Measurements from ENCODE around the gene MYO1E. TPM values are rescaled to one million over a fixed set of nuclear protein-coding genes. Genes with fewer than 3 reads are reported as not detected.
"Not testable (repeated sequence)": the region's sequence is repeated elsewhere in the genome, so short reads cannot be mapped to it uniquely, and the experiment has no call there.

Gene MYO1E
- total RNA-seq, 2 experiments from 2014 or later: 90.4 to 101 TPM

DNA sequence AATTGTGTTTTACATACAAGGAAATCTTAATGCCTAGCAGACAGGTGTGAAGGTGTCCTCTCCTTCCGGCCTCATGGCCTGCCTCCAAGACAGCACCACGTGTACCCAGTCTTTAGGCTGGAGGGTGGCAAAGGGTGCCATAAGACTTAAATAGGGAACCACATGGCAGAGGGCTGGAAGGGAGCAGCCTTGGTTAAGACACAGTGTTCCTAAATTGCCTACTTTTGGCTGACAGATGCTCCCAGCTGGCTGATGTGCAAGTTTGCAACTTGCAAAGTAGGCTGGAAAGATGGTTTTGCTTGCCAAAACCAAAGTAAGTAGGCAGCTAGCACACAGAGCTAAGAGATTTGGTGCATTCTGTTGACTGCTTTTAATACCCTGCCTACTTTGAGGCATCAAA, 222.5 kb downstream of the MYO1E start:
- POLR2A ChIA-PET: interaction anchor here (0.6 kb wide), 1 partner anchor 182 kb away, joined by 3 read pairs; no protein-coding TSS in a partner anchor
- H3K4me3 Mint-ChIP-seq: no peak overlapping the region
- H3K27ac Mint-ChIP-seq: no peak overlapping the region
- CTCF ChIA-PET: no interaction called here
- no peak for DNase-seq
- H3K36me3 Mint-ChIP-seq (ENCODE audit: low read depth): peaks cover 36% of the 10 kb centered on the region
- no peaks in the 10 kb centered on the region for H3K27me3 Mint-ChIP-seq (ENCODE audit: low read depth)
- no peaks in the 10 kb centered on the region for H3K9me3 Mint-ChIP-seq (ENCODE audit: insufficient read depth)
- H3K4me1 Mint-ChIP-seq (ENCODE audit: low read depth): no peaks in the 10 kb centered on the region
- no peak for ATAC-seq

DNA sequence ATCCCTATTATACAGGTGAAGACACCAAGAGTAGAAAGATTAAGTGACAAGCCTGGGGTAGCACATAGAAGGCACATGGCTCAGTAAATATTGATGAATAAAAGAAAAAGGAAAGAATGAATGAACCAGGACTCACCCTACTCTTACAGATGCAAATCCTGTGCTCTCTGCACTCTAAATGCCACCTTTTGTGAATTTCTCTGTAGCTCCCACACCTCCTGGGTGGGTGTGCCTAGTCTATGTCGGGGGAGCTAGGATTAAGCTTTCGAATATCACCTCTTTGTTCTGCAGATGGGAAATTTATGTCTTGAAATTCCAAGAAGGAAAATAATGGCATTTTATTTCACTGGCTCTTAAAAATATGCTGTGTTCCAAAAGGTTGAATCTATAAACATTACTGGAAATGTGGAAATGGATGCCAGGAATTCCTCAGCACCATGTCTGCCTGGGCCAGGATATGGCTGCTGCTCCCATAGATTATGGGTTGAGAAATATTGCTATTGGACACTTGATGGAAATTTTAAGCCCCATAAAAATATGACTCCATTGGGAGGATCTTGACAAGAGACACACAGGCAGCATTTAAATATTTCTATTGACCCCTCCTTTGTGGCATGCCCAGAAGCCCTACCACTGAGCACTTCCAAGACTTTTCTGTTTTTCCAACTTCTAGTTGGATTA, 224.4 kb downstream of the MYO1E start:
- ChIA-PET CTCF (no interaction called here), POLR2A (no interaction called here)
- peaks cover 31% of the 10 kb centered on the region for H3K36me3 Mint-ChIP-seq (ENCODE audit: low read depth)
- no peaks in the 10 kb centered on the region for H3K4me1 Mint-ChIP-seq (ENCODE audit: low read depth)
- no peaks in the 10 kb centered on the region for H3K9me3 Mint-ChIP-seq (ENCODE audit: insufficient read depth)
- no peak for DNase-seq
- no peak overlapping the region for H3K27ac Mint-ChIP-seq
- ATAC-seq: no peak
- H3K27me3 Mint-ChIP-seq (ENCODE audit: low read depth): no peaks in the 10 kb centered on the region
- H3K4me3 Mint-ChIP-seq: no peak overlapping the region

DNA sequence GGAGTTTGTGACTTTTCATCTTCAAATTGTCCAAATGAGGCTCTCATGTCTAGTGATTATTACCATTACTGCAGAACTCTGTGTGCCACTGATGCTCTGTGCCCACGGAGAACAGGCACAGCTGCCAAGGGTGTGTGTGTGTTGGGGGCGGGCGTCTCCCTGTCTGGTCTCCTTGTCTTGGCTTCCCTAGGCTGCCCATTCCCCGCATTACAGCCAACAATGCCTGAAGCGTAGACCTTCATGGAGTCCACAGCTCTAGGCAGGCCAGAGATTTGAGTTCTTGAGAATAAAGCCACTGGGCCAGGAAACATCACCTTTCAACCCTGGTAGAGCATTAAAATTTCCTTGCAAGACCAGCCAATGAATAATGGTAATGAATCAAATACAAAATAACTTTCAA, 225.0 kb downstream of the MYO1E start:
- no peaks in the 10 kb centered on the region for H3K9me3 Mint-ChIP-seq (ENCODE audit: insufficient read depth)

DNA sequence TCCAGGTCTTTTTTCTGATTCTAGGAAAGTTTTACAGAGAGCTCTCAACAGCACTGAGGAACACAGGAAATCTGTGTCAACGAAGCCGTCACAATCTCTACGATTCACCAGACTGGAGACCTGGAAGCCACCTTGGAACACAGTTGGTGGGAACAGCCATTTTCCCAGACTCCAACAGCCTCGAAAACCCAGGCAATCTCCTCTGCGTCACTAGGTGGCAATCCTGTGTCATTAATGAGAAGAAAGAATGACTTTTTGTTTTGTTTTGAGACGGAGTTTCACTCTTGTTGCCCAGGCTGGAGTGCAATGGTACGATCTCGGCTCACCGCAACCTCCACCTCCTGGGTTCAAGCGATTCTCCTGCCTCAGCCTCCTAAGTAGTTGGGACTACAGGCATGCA, 228.1 kb downstream of the MYO1E start:
- H3K27me3 Mint-ChIP-seq (ENCODE audit: low read depth); H3K4me3 Mint-ChIP-seq; CTCF ChIA-PET; H3K27ac Mint-ChIP-seq; H3K4me1 Mint-ChIP-seq (ENCODE audit: low read depth); DNase-seq; H3K9me3 Mint-ChIP-seq (ENCODE audit: insufficient read depth); ATAC-seq: not testable (repeated sequence)
- POLR2A ChIA-PET: interaction anchor here (0.9 kb wide), 1 partner anchor 17 kb away, joined by 3 read pairs; no protein-coding TSS in a partner anchor
- H3K36me3 Mint-ChIP-seq (ENCODE audit: low read depth): peaks cover 27% of the 10 kb centered on the region

More for the DNA sequence above, 225.0 kb downstream of the MYO1E start:
- ChIA-PET CTCF (no interaction called here), POLR2A (no interaction called here)
- ATAC-seq (no peak), DNase-seq (no peak)
- Mint-ChIP-seq H3K27ac (no peak overlapping the region), H3K36me3 (ENCODE audit: low read depth) (peaks cover 25% of the 10 kb centered on the region), H3K27me3 (ENCODE audit: low read depth) (no peaks in the 10 kb centered on the region), H3K4me1 (ENCODE audit: low read depth) (no peaks in the 10 kb centered on the region), H3K4me3 (no peak overlapping the region)

DNA sequence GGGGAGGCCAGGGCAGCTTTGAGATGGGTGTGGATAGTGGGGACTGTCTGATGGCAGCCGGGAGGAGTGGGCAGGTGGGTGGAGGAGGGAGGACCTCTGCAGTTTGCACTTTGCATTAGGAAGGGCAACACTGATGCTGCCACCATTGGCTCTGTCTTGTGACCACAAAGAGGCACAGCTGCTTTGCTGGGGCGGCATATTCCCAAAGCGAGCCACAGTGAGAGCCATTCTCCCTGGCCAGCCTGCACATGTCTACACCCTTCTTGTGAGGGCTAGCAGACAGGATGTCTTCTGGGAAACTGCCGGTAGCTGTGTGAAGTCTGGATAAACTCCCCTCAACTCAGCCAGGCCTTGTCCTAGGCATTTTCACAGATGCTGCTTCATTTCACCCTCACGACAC, 229.4 kb downstream of the MYO1E start:
- H3K4me1 Mint-ChIP-seq (ENCODE audit: low read depth): peaks cover 6% of the 10 kb centered on the region
- no peak overlapping the region for H3K4me3 Mint-ChIP-seq
- CTCF ChIA-PET: no interaction called here
- H3K27me3 Mint-ChIP-seq (ENCODE audit: low read depth): no peaks in the 10 kb centered on the region
- POLR2A ChIA-PET: no interaction called here
- no peaks in the 10 kb centered on the region for H3K9me3 Mint-ChIP-seq (ENCODE audit: insufficient read depth)
- no peak overlapping the region for H3K27ac Mint-ChIP-seq
- ATAC-seq (no peak), DNase-seq (no peak)
- H3K36me3 Mint-ChIP-seq (ENCODE audit: low read depth): peaks cover 30% of the 10 kb centered on the region

DNA sequence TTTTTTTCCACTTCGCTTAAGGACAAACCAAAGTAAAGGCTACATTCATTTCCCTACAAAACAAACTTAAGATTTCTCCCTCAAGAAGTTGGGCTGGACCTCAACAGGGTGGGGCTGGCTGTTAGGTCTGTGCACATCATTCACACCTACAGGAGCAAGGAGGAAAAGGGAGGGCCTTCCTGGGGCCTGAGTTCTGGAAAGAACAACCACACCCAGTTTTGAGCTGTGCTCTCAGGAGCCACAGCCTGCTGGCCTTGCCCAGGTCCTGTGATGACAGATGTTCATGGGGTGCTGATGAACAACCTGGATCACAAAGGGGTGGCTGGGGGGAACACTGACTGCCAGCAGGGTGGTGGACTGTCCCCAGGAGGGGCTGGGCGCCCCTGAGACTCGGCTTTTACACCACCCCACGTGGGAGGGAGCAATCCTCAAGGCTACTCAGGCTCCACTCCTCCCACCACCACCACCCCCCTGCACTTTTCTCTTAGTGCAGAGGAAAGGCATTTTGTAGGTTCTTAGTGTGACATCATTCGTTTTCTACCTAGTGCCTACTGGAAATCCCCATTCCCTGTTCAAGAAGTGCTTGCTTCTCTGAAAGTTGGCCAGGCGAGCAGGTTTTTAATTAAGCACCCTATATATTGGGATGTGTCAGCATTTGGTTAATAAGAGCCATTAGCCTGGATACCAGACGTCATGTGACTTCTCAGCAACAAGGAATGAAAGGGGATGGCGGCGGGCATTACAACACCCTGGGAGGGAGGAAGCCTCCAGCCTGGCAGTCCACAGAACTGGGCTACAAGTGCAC, 232.0 kb downstream of the MYO1E start:
- Mint-ChIP-seq H3K27me3 (ENCODE audit: low read depth) (no peaks in the 10 kb centered on the region), H3K4me1 (ENCODE audit: low read depth) (peaks cover 18% of the 10 kb centered on the region), H3K9me3 (ENCODE audit: insufficient read depth) (no peaks in the 10 kb centered on the region), H3K36me3 (ENCODE audit: low read depth) (peaks cover 44% of the 10 kb centered on the region), H3K27ac (no peak overlapping the region), H3K4me3 (no peak overlapping the region)
- ChIA-PET POLR2A (no interaction called here), CTCF (interaction anchor here (1.6 kb wide), 1 partner anchor 184 kb away, joined by 4 read pairs; no protein-coding TSS in a partner anchor)
- ATAC-seq (no peak), DNase-seq (no peak)

DNA sequence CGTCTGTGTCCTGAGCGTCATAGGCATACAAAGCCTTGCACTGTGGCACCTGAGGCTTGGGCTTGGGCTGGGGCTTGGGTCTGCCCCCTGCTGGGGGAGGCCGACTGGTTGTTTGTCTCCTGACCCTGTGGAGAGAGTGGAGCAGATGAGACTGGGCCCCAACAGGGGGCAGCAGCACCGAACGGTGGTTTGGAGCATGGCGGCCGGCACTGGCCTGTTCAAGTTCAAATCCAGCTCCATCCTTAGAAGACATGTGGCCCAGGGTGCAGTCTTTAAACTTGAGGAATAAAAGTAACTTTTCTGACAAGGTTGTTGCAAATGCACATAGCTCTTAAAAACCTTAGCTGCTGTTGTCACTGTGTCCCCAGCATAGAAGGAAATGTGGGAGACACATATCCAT, 234.4 kb downstream of the MYO1E start:
- Mint-ChIP-seq H3K27me3 (ENCODE audit: low read depth) (no peaks in the 10 kb centered on the region), H3K36me3 (ENCODE audit: low read depth) (peaks cover 62% of the 10 kb centered on the region), H3K9me3 (ENCODE audit: insufficient read depth) (no peaks in the 10 kb centered on the region), H3K4me1 (ENCODE audit: low read depth) (peaks cover 18% of the 10 kb centered on the region), H3K4me3 (no peak overlapping the region), H3K27ac (peak overlapping the region; percentile 62)
- ChIA-PET CTCF (interaction anchor here (0.9 to 2.0 kb wide), 14 partner anchors 28 to 390 kb away, joined by 3 to 8 read pairs (median 4); no protein-coding TSS in a partner anchor), POLR2A (no interaction called here)
- DNase-seq (peak; percentile 69), ATAC-seq (peak; percentile 86)

DNA sequence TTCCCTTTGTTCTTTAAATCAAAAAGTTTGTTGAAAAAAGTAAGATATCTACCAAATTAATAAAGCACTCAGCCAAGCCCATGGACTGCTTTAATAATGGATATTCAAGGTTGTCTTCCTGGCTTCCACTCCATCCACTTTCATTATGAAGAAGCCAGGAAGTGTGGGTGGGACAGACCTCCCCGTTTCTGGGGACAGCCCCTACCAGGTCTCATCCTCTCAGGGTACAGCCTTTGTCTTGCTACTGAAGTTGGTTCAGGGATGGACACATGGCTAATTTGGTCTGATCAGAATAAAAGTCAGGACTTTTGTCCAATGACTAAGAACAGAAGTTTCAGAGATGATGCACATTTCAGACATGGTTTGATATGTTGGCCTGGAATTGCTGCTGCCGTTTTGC, 235.1 kb downstream of the MYO1E start:
- Mint-ChIP-seq H3K36me3 (ENCODE audit: low read depth) (peaks cover 68% of the 10 kb centered on the region), H3K9me3 (ENCODE audit: insufficient read depth) (no peaks in the 10 kb centered on the region), H3K4me1 (ENCODE audit: low read depth) (peaks cover 18% of the 10 kb centered on the region), H3K27me3 (ENCODE audit: low read depth) (no peaks in the 10 kb centered on the region), H3K4me3 (no peak overlapping the region), H3K27ac (peak overlapping the region; percentile 62)
- CTCF ChIA-PET: interaction anchor here (0.6 to 2.0 kb wide), 10 partner anchors 24 to 391 kb away, joined by 3 to 8 read pairs (median 4); no protein-coding TSS in a partner anchor
- POLR2A ChIA-PET: no interaction called here
- DNase-seq (no peak), ATAC-seq (no peak)

DNA sequence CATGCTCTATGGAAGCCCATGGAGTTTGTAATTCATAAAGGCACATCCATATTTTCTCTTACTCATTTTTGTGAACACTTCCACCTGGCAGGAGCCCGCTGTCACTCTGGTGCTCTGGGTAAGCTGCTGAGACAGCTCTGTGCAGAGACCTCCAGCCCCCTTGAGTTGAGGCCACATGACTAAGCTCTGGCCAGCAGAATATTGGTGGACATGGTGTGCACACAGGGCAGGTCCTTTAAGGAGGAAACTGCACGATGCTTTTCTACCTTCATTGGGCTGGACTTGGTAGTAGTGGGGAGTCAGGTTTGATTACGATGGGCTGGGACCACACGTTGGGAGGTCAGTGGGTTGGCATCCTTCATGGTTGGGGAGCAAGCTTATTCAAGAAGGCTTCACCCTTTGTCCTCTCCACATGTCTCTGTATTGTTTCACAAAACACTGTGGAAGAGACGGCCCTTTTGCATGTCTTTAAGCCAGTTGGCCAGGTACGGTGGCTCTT, 238.7 kb downstream of the MYO1E start:
- peaks cover 86% of the 10 kb centered on the region for H3K36me3 Mint-ChIP-seq (ENCODE audit: low read depth)
- H3K9me3 Mint-ChIP-seq (ENCODE audit: insufficient read depth): peaks cover 13% of the 10 kb centered on the region
- no peak overlapping the region for H3K4me3 Mint-ChIP-seq
- ATAC-seq: no peak
- ChIA-PET POLR2A (no interaction called here), CTCF (no interaction called here)
- DNase-seq: no peak
- no peak overlapping the region for H3K27ac Mint-ChIP-seq
- peaks cover 12% of the 10 kb centered on the region for H3K4me1 Mint-ChIP-seq (ENCODE audit: low read depth)
- no peaks in the 10 kb centered on the region for H3K27me3 Mint-ChIP-seq (ENCODE audit: low read depth)

DNA sequence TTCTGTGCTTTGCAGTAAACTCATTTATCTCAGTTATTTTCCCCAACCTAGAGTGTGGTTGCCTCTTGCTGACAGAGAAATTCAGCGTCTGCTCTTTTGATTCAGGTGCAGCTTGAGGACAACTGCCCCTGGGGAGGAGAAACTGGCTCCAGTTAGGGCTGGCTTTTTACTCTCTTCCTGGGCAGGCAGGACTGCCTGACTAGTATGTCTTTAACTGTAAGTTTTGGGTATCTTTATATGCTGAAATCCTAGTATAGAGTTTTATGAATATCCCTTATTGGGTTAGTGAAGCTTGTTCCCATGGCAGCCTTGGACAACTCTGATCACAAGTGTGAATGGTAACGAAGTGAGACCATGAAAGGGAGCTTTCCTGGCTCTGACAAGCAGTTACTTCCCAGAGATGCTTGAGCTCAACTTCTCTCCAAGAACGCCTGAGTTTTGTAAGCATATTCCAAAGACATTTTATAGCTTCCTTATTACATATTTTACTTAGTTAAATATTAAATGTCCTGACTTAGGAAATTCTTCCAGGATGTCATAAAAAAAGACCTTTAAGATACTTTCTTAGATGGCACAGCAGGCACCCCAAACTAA, 240.6 kb downstream of the MYO1E start:
- H3K36me3 Mint-ChIP-seq (ENCODE audit: low read depth): peaks cover 87% of the 10 kb centered on the region
- peaks cover 5% of the 10 kb centered on the region for H3K4me1 Mint-ChIP-seq (ENCODE audit: low read depth)
- DNase-seq: no peak
- CTCF ChIA-PET: interaction anchor here (1.3 kb wide), 1 partner anchor 397 kb away, joined by 5 read pairs; no protein-coding TSS in a partner anchor
- H3K27me3 Mint-ChIP-seq (ENCODE audit: low read depth): no peaks in the 10 kb centered on the region
- no peak overlapping the region for H3K27ac Mint-ChIP-seq
- POLR2A ChIA-PET: interaction anchor here (0.6 kb wide), 2 partner anchors 30 to 240 kb away, joined by 4 read pairs; no protein-coding TSS in a partner anchor
- no peak overlapping the region for H3K4me3 Mint-ChIP-seq
- H3K9me3 Mint-ChIP-seq (ENCODE audit: insufficient read depth): peaks cover 19% of the 10 kb centered on the region
- no peak for ATAC-seq

DNA sequence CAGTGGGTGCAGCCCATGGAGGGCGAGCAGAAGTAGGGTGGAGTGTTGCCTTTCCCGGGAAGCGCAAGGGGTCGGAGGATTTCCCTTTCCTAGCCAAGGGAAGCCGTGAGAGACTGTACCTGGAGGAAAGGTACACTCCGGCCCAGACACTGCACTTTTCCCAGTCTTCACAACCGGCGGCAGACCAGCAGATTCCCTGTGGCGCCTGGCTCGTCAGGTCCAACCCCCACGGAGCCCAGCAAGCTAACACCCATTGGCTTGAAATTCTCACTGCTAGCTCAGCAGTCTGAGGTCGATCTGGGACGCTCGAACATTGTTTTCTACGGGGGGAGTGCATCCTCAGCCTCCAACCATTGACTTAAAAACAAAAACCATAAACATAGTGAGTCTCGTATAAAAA, 241.2 kb downstream of the MYO1E start:
- CTCF ChIA-PET: no interaction called here
- Mint-ChIP-seq H3K27ac (no peak overlapping the region), H3K27me3 (ENCODE audit: low read depth) (no peaks in the 10 kb centered on the region), H3K36me3 (ENCODE audit: low read depth) (peaks cover 92% of the 10 kb centered on the region), H3K9me3 (ENCODE audit: insufficient read depth) (peaks cover 19% of the 10 kb centered on the region), H3K4me1 (ENCODE audit: low read depth) (peaks cover 4% of the 10 kb centered on the region), H3K4me3 (no peak overlapping the region)
- POLR2A ChIA-PET: no interaction called here
- DNase-seq (no peak), ATAC-seq (no peak)

DNA sequence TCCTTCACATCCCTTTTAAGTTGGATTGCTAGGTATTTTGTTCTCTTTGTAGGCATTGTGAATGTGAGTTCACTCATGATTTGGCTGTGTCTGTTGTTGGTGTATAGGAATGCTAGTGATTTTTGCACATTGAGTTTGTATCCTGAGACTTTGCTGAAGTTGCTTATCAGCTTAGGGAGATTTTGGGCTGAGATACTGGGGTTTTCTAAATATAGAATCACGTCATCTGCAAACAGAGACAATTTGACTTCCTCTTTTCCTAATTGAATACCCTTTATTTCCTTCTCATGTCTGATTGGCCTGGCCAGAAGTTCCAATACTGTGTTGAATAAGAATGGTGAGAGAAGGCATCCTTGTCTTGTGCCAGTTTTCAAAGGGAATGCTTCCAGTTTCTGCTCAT, 245.4 kb downstream of the MYO1E start:
- H3K27ac Mint-ChIP-seq; ATAC-seq; H3K4me3 Mint-ChIP-seq; POLR2A ChIA-PET; CTCF ChIA-PET; DNase-seq; H3K27me3 Mint-ChIP-seq (ENCODE audit: low read depth); H3K4me1 Mint-ChIP-seq (ENCODE audit: low read depth): not testable (repeated sequence)
- Mint-ChIP-seq H3K9me3 (ENCODE audit: insufficient read depth) (peaks cover 19% of the 10 kb centered on the region), H3K36me3 (ENCODE audit: low read depth) (peaks cover 97% of the 10 kb centered on the region)

All from activated CD8-positive, alpha-beta T cell treated with anti-CD3 and anti-CD28 coated beads, Interleukin-2, amount 10 ng/mL, durations not matched to agents 7 days and 5 days (primary cell).